ENCODE results near the gene TFAP2C.

Gene TFAP2C

GRCh38 chr20:56626367-56627121 is 2.6 kb upstream of the TFAP2C start:
- TF ChIP-seq, protein P1, sequence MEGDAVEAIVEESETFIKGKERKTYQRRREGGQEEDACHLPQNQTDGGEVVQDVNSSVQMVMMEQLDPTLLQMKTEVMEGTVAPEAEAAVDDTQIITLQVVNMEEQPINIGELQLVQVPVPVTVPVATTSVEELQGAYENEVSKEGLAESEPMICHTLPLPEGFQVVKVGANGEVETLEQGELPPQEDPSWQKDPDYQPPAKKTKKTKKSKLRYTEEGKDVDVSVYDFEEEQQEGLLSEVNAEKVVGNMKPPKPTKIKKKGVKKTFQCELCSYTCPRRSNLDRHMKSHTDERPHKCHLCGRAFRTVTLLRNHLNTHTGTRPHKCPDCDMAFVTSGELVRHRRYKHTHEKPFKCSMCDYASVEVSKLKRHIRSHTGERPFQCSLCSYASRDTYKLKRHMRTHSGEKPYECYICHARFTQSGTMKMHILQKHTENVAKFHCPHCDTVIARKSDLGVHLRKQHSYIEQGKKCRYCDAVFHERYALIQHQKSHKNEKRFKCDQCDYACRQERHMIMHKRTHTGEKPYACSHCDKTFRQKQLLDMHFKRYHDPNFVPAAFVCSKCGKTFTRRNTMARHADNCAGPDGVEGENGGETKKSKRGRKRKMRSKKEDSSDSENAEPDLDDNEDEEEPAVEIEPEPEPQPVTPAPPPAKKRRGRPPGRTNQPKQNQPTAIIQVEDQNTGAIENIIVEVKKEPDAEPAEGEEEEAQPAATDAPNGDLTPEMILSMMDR (IDR thresholded peaks at IDR 0.05; ENCODE audit: borderline replicate concordance, insufficient read depth, low read depth, low read length) = peak; percentile 24; the same call in 1 of the 2 replicates
- no peak overlapping the region for H3K4me3 ChIP-seq (ENCODE audit: low read depth, low read length)

- TF ChIP-seq, protein P1 (IDR thresholded peaks at IDR 0.05; ENCODE audit: borderline replicate concordance, insufficient read depth, low read depth, low read length) = no peak
- no peak overlapping the region for H3K4me3 ChIP-seq (ENCODE audit: low read depth, low read length)
These were observed 1.7 kb upstream of the TFAP2C start for GRCh38 chr20:56627122-56628014.

DNA sequence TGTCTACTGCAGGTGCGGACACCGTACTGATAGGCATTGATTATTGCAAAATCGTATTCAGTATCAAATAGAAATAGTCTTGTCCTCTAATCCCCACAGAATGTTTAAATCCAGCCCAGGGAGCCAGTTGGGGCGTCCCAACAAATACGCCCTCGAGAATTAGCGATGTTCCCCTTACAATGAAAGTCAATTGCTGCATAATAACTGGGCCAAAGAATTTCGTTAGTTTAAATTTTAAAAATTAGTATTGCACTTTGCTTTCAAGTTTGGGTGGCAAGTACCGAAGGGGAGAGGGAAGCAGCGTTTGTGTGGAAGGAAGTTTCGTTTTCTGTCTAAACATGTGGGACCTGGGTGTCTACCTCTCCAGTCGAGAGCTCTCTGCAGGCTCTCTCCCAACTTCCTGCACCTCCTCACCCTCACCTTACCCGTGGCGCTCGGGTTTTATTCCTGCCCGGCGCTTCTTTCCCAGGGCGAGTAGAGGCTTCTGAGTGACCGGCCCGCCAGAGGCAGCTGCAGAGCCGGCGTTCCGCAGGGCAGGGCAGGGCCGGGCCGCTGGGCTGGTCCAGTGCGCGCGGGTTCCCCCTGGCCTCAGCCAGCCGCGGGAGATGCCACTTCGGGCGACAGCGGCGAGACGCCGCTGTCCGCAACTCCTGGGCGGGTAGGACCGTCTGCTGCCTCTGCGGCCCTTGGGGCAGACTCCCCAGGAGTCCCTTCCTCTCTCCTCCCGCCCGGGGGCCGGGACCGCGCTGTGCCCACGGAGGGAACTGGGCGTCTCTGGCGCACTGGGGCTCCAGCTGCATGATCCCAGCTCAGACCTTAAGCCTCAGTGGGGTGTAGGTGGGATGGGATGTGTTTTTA is 862 bp upstream of the TFAP2C start:
- TF ChIP-seq, protein P1 (IDR thresholded peaks at IDR 0.05; ENCODE audit: borderline replicate concordance, insufficient read depth, low read depth, low read length) = no peak
- H3K4me3 ChIP-seq (ENCODE audit: low read depth, low read length) = no peak overlapping the region

DNA sequence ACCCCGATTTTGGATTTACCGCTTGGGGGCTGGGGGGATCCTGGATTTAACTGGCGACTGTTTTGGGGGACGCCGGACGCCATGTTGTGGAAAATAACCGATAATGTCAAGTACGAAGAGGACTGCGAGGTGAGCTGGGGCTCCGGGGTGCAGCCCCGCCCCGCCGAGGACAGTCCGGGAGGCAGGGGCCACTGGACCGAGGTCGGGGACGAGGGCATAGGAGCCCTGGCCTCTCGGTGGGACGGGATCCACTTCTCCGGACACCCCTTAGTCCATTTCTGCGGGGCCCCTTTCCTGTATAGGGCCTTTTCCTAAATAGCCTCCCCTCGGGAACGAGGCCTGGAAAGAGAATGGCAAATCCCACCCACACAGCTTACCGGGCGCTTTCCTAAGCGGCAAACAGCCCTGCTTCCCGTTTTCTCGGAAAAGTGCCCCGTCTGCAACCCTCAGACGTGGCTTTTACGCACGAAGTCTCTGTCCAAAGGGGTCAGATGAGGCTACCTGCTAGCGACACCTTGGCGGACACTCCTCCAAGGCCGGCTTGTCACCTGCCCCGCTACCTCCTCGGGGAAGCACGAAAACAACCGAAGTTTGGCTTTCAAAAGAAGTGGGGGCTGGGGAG is 469 bp downstream of the TFAP2C start:
- TF ChIP-seq, protein P1 (IDR thresholded peaks at IDR 0.05; ENCODE audit: borderline replicate concordance, insufficient read depth, low read depth, low read length) = no peak
- no peak overlapping the region for H3K4me3 ChIP-seq (ENCODE audit: low read depth, low read length)

GRCh38 chr20:56630086-56630493 is 984 bp downstream of the TFAP2C start:
- TF ChIP-seq, protein P1 (IDR thresholded peaks at IDR 0.05; ENCODE audit: borderline replicate concordance, insufficient read depth, low read depth, low read length) = peak; percentile 42; the same call in 1 of the 2 replicates
- H3K4me3 ChIP-seq (ENCODE audit: low read depth, low read length) = no peak overlapping the region

DNA sequence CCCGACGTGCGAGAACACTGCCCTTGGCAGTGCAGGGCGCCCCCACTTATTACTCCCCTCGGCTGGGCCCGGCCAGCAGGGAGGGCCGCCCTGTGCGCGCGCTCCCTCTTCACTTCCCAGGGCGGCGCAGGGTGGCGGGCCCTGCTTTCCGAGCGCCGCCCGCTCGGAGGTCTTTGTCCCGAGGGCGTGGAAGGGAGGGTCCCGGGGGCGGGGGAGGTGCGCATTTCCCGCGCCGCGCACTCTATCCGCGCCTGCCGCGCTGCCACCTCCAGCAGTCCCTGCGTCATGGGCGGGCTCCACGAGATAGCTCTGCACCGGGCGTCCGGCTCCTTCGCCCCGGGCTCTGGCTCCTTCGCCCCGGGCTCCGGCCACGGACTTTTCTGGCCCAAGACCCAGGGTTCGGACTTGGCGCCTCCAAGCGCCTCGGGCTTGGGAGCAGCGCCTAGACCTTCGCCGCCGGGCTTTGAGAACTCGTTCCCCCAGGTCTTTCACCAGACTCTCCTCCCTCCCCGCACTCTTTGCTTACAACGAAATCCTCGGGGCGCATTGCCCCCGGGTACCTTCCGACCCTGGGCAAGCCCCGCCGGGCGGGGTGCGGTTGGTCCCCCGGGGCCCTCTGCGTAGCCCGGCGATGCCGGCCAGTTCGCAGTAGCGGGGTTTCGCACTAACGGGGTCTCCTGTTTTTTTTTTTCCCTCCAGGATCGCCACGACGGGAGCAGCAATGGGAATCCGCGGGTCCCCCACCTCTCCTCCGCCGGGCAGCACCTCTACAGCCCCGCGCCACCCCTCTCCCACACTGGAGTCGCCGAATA is 1.6 kb downstream of the TFAP2C start:
- TF ChIP-seq, protein P1 (IDR thresholded peaks at IDR 0.05; ENCODE audit: borderline replicate concordance, insufficient read depth, low read depth, low read length) = no peak
- H3K4me3 ChIP-seq (ENCODE audit: low read depth, low read length) = no peak overlapping the region

Data from GM12875 (cell line).